GM10266 (cell line): ENCODE data around the gene KCNJ2.
A peak's percentile ranks its signal among the peaks of the same experiment; 100 is the strongest.

Source experiments
- DNase-seq: peaks from one replicate; pipeline ENCODE4 v3.0.0; 2012; ENCODE audit errors: extremely low spot score
- TF ChIP-seq, protein P1 (sequence below): IDR thresholded peaks from 2 replicates; pipeline ENCODE4 v1.5.1; 2012; ENCODE audit warnings: mild to moderate bottlenecking, low read depth; ENCODE audit not compliant: control insufficient read depth, insufficient read depth; ENCODE audit errors: missing control alignments

Gene KCNJ2

DNA sequence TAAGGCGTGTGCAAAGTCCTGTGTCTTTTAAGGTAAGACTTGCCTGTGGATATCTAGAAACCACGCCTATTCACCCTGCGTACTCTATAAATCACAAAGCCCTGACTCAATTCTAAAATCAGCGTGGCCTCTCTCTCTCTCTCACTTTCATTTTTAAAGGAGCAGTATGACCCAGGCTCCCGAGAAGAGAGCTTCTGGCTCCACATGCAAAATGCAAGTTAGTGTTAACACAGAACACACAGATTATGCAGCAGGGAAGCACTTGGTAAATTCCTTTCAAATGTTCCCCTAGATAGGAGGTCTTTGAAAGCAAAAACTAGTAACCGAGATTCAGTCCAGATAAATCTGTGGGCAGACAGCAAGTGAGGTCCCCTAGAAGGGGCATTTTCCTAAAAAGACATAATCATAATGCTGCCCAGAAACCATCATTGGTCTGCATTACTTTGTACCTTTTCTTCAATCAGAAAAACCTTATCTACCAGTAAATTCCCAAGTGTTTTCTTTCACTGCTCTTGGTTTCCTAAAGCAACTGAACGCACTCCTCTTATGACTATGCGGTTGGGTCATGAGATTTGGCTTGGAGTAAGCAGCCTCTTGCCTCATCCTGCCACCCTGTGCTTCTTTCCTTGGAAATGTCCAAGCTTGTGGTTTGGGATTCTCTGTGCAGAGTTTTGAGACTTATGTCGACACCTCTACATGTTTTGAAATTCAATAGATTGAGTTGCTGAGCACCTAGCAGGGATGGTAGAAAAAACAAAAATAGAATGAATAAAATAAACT is 31.7 kb upstream of the KCNJ2 start:
- DNase-seq, result peak; percentile 72
- TF ChIP-seq, protein P1, sequence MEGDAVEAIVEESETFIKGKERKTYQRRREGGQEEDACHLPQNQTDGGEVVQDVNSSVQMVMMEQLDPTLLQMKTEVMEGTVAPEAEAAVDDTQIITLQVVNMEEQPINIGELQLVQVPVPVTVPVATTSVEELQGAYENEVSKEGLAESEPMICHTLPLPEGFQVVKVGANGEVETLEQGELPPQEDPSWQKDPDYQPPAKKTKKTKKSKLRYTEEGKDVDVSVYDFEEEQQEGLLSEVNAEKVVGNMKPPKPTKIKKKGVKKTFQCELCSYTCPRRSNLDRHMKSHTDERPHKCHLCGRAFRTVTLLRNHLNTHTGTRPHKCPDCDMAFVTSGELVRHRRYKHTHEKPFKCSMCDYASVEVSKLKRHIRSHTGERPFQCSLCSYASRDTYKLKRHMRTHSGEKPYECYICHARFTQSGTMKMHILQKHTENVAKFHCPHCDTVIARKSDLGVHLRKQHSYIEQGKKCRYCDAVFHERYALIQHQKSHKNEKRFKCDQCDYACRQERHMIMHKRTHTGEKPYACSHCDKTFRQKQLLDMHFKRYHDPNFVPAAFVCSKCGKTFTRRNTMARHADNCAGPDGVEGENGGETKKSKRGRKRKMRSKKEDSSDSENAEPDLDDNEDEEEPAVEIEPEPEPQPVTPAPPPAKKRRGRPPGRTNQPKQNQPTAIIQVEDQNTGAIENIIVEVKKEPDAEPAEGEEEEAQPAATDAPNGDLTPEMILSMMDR, result no peak

DNA sequence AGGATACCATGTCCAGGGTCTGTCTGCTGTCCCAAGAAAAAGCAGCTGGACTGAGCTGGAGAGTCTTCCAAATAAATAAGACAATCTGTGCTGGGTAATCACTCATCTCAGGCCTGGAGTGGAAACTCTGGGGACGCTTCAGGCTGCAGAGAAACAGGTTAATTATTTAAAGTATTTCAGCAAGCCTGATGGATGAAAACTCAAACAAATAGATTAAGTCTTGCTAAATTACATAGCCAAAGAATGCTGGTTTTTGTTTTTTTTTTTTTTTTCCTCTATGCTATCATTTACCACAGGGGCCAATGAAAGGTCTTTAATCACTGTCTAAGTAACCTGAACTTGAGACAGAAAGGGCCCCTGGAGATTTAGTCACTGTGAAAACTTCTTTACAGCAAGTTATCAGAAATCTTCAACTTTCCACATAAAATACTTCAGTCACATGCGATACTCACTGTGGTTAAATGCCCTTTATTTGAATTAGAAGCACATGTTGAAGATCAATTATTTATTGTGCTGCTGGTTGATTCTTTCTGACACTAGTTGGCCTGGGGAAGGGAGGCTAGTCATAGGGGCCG is 31.0 kb upstream of the KCNJ2 start:
- DNase-seq, result no peak
- TF ChIP-seq, protein P1, result no peak

DNA sequence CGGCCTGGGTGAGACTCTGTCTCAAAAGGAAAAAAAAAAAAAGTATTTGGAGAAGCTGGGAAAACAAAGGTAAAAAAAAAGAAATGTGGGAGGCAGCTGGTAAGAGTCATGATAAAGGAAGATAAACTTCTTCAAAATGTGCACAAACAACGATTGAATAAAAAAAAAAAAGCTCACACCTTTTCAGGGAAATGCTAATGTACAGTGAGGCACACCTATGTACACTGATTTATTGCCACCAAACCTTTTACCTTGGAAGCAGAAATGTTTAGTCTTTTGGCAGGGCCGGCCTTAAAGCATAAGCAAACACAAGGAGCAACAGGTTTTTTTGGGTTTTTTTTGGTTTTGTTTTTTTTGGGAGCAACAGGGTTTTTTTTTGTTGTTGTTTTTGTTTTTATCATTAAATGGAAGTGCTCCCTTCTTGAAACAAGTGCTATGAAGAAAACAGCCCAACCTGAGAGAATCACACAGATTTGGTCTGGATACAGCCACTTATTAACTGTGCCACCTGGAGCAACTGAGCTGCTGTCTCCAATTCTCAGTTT is 29.8 kb upstream of the KCNJ2 start:
- no peak for DNase-seq
- TF ChIP-seq, protein P1, result no peak

DNA sequence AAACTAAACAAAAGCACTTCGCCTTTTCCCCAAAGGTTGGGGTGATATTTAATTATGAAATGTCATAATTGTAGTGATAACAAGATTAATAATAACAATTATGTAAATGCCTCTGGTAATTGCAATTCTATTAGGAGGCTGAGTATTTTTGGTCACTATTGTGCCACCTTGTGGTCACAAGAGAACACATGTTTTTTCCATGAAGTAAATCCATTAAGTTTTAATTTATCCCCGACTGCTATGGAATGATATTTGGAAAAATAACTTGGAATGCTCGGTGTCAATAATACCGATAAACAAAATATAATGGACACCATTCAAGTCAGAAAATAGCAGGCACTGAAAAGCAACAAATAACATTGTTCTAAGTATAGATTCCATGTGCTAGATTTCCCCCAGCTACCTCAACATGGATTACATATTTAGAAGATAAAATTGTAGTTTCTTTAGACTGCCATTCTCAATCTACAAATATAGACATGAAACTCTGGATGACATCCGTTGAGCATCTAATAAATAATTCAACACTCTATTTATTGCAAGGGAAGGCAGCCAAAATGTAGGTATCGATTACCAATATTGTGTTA is 25.0 kb upstream of the KCNJ2 start:
- TF ChIP-seq, protein P1, result peak; percentile 48
- DNase-seq, result no peak

DNA sequence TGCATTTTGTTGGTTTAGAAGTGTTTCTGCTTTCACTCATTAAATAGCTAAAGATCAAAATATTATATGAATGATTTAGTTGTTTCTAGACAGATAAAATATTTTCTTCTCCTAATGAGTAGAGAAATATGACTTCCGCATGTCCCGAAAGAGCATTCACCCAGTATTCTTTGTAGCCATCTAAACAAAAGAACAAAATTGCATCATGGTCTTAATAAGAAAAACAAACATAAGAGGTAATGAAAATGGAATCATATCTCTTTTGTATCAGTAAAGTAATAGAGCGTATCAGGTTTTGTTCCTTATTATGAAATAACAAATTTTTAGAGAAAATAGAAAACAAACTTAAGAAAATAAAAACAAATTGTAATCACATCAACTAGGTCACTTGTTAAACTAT is 16.1 kb upstream of the KCNJ2 start:
- TF ChIP-seq, protein P1, result no peak
- no peak for DNase-seq

DNA sequence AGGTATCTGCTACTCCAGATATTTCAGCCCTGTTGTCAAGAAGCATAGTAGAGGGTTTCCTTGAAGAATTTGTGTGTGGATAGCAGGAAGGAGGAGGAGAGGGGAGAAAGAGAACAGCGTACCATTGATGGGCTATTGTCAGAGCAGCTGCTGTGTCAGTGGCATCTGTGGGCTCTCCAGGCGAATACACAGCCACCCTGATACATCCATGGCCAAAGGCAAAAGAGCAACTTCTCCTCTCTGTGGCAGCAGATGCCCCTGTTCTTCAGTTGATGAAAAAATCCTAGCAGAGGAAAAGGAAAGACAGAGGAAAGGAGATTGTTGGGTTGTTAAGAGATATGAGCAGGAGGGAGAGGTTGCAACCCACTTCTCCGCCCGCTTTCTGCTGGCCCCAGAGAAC is 12.2 kb upstream of the KCNJ2 start:
- TF ChIP-seq, protein P1, result no peak
- DNase-seq, result no peak

DNA sequence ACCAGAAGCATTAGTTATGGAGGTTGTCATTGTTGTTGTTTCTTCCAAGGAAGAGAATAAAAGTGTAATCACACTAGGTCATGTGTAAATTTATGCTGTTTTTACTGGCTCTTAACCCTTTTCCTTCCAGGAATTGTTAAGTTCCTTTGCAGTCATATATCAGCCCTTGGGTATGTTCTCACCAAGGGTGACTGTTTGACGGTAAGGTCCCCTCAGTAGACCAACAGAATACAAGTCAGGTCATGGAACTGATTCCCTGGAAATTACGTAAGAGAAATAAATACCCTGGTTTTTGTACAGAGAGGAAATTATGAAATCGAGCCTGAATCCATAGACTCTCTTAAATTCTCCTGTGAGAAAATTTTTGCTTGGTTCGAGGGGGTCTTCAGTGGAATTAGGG is 11.2 kb upstream of the KCNJ2 start:
- TF ChIP-seq, protein P1, result no peak
- DNase-seq, result no peak
